Measurements from ENCODE around the gene EXOC1L. TPM values are rescaled to one million over a fixed set of nuclear protein-coding genes. Genes with fewer than 3 reads are reported as not detected.

Gene EXOC1L
- polyA plus RNA-seq, 1 donor (not counting 4 experiments of a cell fraction or from before 2014, with no cell fraction given): not detected

DNA sequence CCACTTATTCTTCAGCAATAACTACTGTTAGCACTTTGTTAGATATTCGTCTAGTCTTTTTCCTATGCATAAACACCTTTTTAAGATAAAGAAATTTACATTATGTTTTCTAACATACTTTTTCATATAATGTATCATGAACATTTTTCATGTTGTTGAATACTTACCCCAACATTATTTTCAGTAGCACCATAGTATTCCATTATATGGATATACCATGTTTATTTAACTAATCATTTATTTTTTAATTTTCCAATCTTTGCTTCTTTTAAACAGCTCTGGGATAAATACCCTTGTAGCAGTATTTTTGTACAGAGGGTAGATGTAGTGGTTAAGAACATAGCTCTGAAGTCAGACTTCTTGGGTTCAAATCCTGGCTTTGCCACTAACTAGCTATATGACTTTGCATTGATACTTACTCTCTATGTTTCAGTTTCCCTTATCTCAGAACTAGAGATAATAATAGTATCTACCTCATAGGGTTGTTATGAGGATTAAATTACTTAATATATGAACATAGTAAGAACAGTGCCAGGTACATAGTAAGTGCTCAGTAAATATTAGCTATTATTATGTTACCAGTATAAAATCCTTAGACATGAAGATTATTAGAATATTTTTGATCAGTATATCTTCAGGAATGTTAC, 45.1 kb downstream of the EXOC1L start:
- H4K20me1 ChIP-seq (ENCODE audit: control insufficient read depth, extremely low read depth, insufficient read depth, low read length): no peaks in the 10 kb centered on the region
- H3K79me2 ChIP-seq (ENCODE audit: control insufficient read depth, insufficient read depth, low read length): no peaks in the 10 kb centered on the region
- H3K4me3 ChIP-seq (ENCODE audit: control insufficient read depth in 2 of 3, extremely low read depth in 1 of 3, insufficient read depth in 2 of 3, low read depth in 1 of 3, low read length in 3 of 3): no peak overlapping the region
- H3K27ac ChIP-seq (ENCODE audit: control insufficient read depth, insufficient read depth, low read length): peak overlapping the region; percentile 87
- peaks cover 0 to 10% of the 10 kb centered on the region in 2 experiments for H3K36me3 ChIP-seq (ENCODE audit: control insufficient read depth in 2 of 2, extremely low read depth in 1 of 2, insufficient read depth in 2 of 2, low read length in 2 of 2)
- TF ChIP-seq CTCF (optimal IDR thresholded peaks at IDR 0.05 in 1 of 3, IDR thresholded peaks at IDR 0.05 in 1 of 3, conservative IDR thresholded peaks at IDR 0.05 in 1 of 3; ENCODE audit: extremely low read depth in 1 of 3, insufficient read depth in 2 of 3, low read length in 3 of 3): no peak
- no peak for TF ChIP-seq EZH2 (IDR thresholded peaks at IDR 0.05; ENCODE audit: low read length)
- FAIRE-seq (no peak), DNase-seq (ENCODE audit: low read depth, low spot score) (no peak)
- peak overlapping the region; percentile 83 for H3K4me2 ChIP-seq (ENCODE audit: control insufficient read depth, extremely low read depth, insufficient read depth, low read depth, low read length)
- peaks cover 26% of the 10 kb centered on the region for H3K4me1 ChIP-seq (ENCODE audit: control insufficient read depth, extremely low read depth, insufficient read depth, low read length)
- dilution Hi-C loops (cut with MboI; ENCODE audit: extremely low pct_ligation_motif_present, low sequenced_read_pairs): no loop called here
- no peaks in the 10 kb centered on the region for H3K27me3 ChIP-seq (ENCODE audit: control insufficient read depth, extremely low read depth, insufficient read depth, low read length)
- H3K9me1 ChIP-seq (ENCODE audit: control insufficient read depth, extremely low read depth, insufficient read depth, low read length): no peaks in the 10 kb centered on the region
- no peak overlapping the region for H2AFZ ChIP-seq (ENCODE audit: control insufficient read depth, low read length)
- peak overlapping the region; percentile 31 for H3K9ac ChIP-seq (ENCODE audit: control insufficient read depth, extremely low read depth, insufficient read depth, low read length)
- H3K9me3 ChIP-seq (ENCODE audit: control insufficient read depth, low read depth, low read length): no peaks in the 10 kb centered on the region

DNA sequence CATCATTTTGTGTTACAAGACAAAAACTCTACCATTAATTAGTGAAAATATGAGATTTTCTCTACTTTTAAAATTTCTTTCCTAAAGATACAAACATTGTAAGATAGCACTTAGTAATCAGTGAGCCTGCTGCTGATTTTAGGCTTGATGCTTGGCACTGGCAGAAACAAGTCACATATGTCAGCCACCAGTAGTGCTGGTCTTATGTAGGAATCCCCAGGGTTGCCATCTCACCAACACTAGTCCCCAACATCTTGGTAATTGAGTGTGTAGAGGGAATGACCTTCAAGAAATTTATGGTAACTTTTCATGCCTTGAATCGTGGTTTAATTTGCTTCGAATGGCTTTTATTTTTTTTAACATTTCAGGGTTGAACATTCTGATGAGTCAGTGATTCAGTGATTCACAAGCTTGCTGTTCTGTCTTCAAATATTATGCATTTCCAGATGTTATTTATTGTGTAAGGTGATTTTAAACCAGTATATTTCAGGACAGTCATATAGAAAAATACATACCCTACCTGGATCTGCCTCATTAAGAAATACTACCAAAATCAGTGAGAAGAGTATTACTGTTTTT, 45.7 kb downstream of the EXOC1L start:
- H3K9me1 ChIP-seq (ENCODE audit: control insufficient read depth, extremely low read depth, insufficient read depth, low read length): no peaks in the 10 kb centered on the region
- H2AFZ ChIP-seq (ENCODE audit: control insufficient read depth, low read length): peak overlapping the region; percentile 75
- peaks cover 2 to 9% of the 10 kb centered on the region in 2 experiments for H3K36me3 ChIP-seq (ENCODE audit: control insufficient read depth in 2 of 2, extremely low read depth in 1 of 2, insufficient read depth in 2 of 2, low read length in 2 of 2)
- H3K79me2 ChIP-seq (ENCODE audit: control insufficient read depth, insufficient read depth, low read length): no peaks in the 10 kb centered on the region
- no peaks in the 10 kb centered on the region for H4K20me1 ChIP-seq (ENCODE audit: control insufficient read depth, extremely low read depth, insufficient read depth, low read length)
- H3K9me3 ChIP-seq (ENCODE audit: control insufficient read depth, low read depth, low read length): no peaks in the 10 kb centered on the region
- H3K4me3 ChIP-seq (ENCODE audit: control insufficient read depth in 2 of 3, extremely low read depth in 1 of 3, insufficient read depth in 2 of 3, low read depth in 1 of 3, low read length in 3 of 3): peak overlapping the region in 1 of 3 experiments; percentile 28
- peak overlapping the region; percentile 83 for H3K4me2 ChIP-seq (ENCODE audit: control insufficient read depth, extremely low read depth, insufficient read depth, low read depth, low read length)
- no peak for TF ChIP-seq CTCF (optimal IDR thresholded peaks at IDR 0.05 in 1 of 3, IDR thresholded peaks at IDR 0.05 in 1 of 3, conservative IDR thresholded peaks at IDR 0.05 in 1 of 3; ENCODE audit: extremely low read depth in 1 of 3, insufficient read depth in 2 of 3, low read length in 3 of 3)
- TF ChIP-seq EZH2 (IDR thresholded peaks at IDR 0.05; ENCODE audit: low read length): no peak
- no peak for DNase-seq (ENCODE audit: low read depth, low spot score)
- H3K9ac ChIP-seq (ENCODE audit: control insufficient read depth, extremely low read depth, insufficient read depth, low read length): peak overlapping the region; percentile 31
- dilution Hi-C loops (cut with MboI; ENCODE audit: extremely low pct_ligation_motif_present, low sequenced_read_pairs): no loop called here
- H3K27me3 ChIP-seq (ENCODE audit: control insufficient read depth, extremely low read depth, insufficient read depth, low read length): no peaks in the 10 kb centered on the region
- H3K4me1 ChIP-seq (ENCODE audit: control insufficient read depth, extremely low read depth, insufficient read depth, low read length): peaks cover 26% of the 10 kb centered on the region
- FAIRE-seq: peak; percentile 83
- peak overlapping the region; percentile 87 for H3K27ac ChIP-seq (ENCODE audit: control insufficient read depth, insufficient read depth, low read length)

Data from keratinocyte (primary cell).